Dendritic cell treated with granulocyte-macrophage colony-stimulating factor and Interleukin-4, amounts not matched to agents 40 ng/mL and 50 ng/mL, for 4 days (primary cell): ENCODE results near the gene HOXA6.

Source experiments
- H3K27ac Mint-ChIP-seq: one replicate; pipeline ENCODE4 v1.8.0; 2022; ENCODE audit warnings: mild to moderate bottlenecking, mixed read lengths
- H3K27me3 Mint-ChIP-seq: one replicate; pipeline ENCODE4 v1.8.0; 2022; ENCODE audit warnings: mild to moderate bottlenecking, mixed read lengths
- H3K36me3 Mint-ChIP-seq: one replicate; pipeline ENCODE4 v1.8.0; 2022; ENCODE audit warnings: low read depth, mixed read lengths
- H3K4me1 Mint-ChIP-seq: one replicate; pipeline ENCODE4 v1.8.0; 2022; ENCODE audit warnings: low read depth, mixed read lengths
- H3K4me3 Mint-ChIP-seq: one replicate; pipeline ENCODE4 v1.8.0; 2022; ENCODE audit warnings: mild to moderate bottlenecking, moderate library complexity, mixed read lengths
- H3K9me3 Mint-ChIP-seq: one replicate; pipeline ENCODE4 v1.8.0; 2022; ENCODE audit warnings: mixed read lengths
- intact Hi-C: fragments of 100-400 bp; cut with micrococcal nuclease; formaldehyde crosslinking; loops from one replicate; pipeline ENCODE4 v1.15.0; 2022

HOXA6 gene

DNA sequence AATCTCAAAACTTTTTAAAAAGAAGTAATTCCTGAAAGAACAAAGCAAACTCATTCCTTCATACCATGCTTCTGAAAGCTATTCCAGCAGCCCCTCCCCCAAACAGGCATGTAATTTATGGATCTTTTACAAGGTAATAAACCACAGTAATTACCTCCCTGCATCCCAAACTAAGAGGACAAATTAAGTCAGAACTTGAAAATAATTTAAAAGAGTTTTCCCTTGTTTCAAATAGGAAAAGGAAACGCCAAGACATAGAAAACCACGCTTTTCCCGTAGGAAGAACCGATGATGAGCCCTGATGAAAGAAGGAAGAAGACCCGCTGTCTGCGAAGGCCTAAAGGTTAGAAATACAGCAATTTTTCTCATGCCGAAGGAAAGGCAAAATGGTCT is 25.9 kb downstream of the HOXA6 start:
- H3K27ac Mint-ChIP-seq: no peak overlapping the region
- H3K27me3 Mint-ChIP-seq: peaks cover 19% of the 10 kb centered on the region
- H3K4me1 Mint-ChIP-seq: no peaks in the 10 kb centered on the region
- no peak overlapping the region for H3K4me3 Mint-ChIP-seq
- no peaks in the 10 kb centered on the region for H3K9me3 Mint-ChIP-seq
- intact Hi-C loops: no loop called here
- H3K36me3 Mint-ChIP-seq: no peaks in the 10 kb centered on the region

- intact Hi-C loops: no loop called here
- H3K4me1 Mint-ChIP-seq: no peaks in the 10 kb centered on the region
- H3K27me3 Mint-ChIP-seq: peaks cover 7% of the 10 kb centered on the region
- no peaks in the 10 kb centered on the region for H3K36me3 Mint-ChIP-seq
- H3K9me3 Mint-ChIP-seq: no peaks in the 10 kb centered on the region
- no peak overlapping the region for H3K27ac Mint-ChIP-seq
- H3K4me3 Mint-ChIP-seq: no peak overlapping the region
Observed at GRCh38 chr7:27119412-27119911, 28.1 kb downstream of the HOXA6 start.

DNA sequence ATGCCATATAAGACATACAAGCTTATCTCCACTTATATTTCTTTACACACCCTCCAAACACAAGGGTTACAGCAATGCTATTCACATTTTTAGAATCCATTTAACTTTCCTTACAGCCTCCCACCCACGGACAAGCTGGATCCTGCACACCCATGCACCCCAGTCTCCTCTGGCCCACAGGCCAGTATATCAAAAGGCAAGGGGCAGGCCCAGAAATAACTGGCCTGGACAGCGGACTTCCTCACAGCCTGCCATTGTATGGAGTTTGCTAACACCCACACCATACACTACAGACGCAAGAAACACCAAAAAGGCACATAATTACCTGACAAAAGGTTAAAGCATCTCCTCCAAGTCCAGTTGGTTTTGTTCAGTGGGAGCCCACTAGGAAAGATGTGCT is 29.0 kb downstream of the HOXA6 start:
- H3K4me3 Mint-ChIP-seq: no peak overlapping the region
- H3K27me3 Mint-ChIP-seq: peaks cover 7% of the 10 kb centered on the region
- H3K4me1 Mint-ChIP-seq: no peaks in the 10 kb centered on the region
- no peaks in the 10 kb centered on the region for H3K36me3 Mint-ChIP-seq
- intact Hi-C loops: no loop called here
- no peak overlapping the region for H3K27ac Mint-ChIP-seq
- no peaks in the 10 kb centered on the region for H3K9me3 Mint-ChIP-seq

GRCh38 chr7:27117887-27118491 is 29.6 kb downstream of the HOXA6 start:
- H3K36me3 Mint-ChIP-seq: no peaks in the 10 kb centered on the region
- intact Hi-C loops: no loop called here
- no peaks in the 10 kb centered on the region for H3K4me1 Mint-ChIP-seq

DNA sequence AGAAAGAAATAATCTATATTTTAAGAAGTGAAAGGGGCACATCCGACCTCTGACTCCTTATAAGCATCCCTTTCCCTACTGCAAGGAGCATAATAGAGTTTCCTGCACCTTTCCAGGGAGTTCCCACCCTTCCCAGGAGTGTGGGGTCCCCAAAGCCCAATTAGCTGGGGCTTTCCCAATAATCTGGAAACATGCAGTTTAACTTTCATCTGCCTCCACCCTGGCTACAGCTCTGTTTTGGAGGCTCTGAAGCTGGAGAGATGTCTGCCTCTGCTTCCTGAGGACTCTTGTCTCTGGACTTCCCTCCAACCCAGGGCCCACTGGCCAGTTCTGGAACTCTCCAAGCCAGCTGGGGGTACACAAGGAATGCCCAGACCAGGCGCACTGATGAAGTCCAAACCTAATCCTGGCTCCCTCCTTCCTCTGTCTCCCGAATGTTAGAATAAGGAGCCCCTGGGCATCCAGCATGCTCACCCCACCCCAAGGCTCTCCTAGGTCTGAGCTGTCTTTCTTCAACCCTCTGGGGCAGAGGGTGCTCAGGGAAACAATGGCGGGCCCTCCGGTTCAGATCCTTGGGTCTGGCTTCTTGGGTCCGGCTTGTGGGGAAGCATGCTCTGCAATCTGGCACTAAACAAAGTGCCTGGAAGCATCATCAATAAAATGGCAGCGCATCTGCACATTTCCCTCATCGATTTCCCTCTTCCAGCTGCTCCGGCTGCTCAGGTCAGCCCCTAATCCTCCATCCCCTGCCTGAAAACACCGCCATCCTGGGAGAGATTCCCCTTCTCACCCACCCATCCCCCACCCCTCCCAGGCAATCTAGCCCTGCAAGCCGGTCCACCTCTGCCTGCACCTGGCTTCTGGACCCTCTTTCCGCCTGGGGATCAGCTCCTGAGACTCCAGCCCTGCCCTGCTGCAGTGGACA is 30.4 kb downstream of the HOXA6 start:
- peaks cover 10% of the 10 kb centered on the region for H3K27me3 Mint-ChIP-seq
- intact Hi-C loops: no loop called here
- no peaks in the 10 kb centered on the region for H3K36me3 Mint-ChIP-seq
- no peak overlapping the region for H3K27ac Mint-ChIP-seq
- no peaks in the 10 kb centered on the region for H3K4me1 Mint-ChIP-seq
- no peak overlapping the region for H3K4me3 Mint-ChIP-seq
- no peaks in the 10 kb centered on the region for H3K9me3 Mint-ChIP-seq

More at GRCh38 chr7:27117887-27118491, 29.6 kb downstream of the HOXA6 start:
- no peaks in the 10 kb centered on the region for H3K9me3 Mint-ChIP-seq
- H3K27me3 Mint-ChIP-seq: peaks cover 10% of the 10 kb centered on the region
- H3K27ac Mint-ChIP-seq: no peak overlapping the region
- H3K4me3 Mint-ChIP-seq: no peak overlapping the region

DNA sequence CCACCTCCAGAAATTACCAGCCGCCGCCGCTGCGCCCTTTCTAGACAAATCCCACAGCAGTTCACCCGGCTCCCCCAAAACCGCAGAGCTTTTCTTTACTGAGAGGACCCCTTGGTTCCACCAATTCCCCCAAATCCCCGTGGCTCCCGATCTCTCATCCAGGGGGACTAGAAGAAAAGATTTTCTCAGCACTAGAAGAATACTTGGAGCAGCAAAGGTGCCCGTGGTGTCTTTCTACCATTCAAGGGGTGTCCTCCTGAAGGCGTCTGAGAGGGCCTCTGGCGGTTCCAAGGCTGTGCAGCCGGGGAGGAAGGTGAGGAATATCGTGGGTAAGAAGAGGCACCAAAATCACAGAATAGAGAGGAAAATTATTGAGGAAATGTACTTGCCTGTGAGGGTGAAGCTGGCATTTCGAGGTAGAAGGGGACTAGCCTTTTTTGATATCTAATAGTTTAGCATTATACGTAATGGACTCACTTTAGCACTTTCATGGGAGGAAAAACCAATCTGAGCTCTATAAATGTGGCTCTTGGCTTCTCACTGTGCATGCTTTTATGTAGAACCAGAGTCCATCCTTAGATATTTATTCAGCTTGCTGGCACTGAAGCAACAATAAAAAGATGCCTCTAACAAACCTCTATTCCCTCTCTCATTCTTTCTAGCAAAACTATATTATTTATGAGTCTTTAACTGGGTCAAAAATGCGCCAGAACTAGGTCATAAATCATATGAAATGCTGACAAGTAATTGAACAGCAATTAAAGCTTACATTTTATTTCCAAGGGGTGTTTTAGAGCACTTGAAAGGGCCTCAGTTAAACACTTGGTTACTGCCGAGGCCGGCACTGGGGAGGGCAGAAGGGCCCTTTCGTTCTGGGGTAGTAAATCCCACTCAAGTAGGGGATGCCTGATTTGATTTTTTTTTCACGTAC is 31.3 kb downstream of the HOXA6 start:
- Mint-ChIP-seq H3K27ac (no peak overlapping the region), H3K4me1 (no peaks in the 10 kb centered on the region), H3K27me3 (peaks cover 10% of the 10 kb centered on the region), H3K9me3 (no peaks in the 10 kb centered on the region), H3K36me3 (no peaks in the 10 kb centered on the region), H3K4me3 (no peak overlapping the region)
- intact Hi-C loops: no loop called here

DNA sequence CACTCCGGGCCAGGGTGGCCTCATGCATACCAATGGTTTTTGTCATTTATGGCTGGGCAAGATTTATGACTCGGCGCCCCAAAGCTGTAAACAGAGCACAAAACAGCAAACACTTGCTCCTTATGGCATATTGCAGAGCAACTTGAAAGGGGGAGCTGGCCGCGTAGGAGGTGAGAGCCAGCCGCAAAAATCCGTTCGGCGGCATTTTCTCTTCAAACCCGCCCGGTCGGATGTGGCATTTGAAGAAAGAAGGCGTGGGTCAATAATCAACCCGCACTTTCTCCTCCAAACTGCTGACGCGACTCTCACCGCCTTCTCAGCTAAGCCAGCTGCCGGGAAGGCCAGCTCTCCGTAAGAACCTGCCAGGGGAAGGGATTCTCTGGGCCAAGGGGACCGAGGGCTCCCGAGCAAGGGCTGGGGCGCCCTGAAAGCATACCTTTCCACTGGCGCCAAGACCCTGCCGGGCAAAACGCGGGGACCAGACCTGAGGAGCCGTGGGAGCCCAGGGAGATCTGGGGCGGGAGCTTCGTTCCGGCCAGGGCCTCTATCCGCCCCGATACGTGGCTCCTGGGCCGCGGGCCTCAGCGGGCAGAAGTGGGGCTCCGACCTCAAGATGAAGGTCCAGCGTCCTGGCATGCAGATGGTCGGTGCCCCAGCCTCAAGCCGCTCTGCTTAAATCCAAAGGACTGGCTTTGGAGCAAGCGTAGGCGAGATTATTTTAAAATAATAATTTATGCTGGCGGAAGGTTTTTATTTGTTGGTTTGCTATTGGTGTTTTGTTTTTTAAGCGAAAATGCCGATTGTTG is 32.1 kb downstream of the HOXA6 start:
- no peaks in the 10 kb centered on the region for H3K36me3 Mint-ChIP-seq
- no peaks in the 10 kb centered on the region for H3K4me1 Mint-ChIP-seq
- H3K9me3 Mint-ChIP-seq: no peaks in the 10 kb centered on the region
- intact Hi-C loops: no loop called here
- no peak overlapping the region for H3K27ac Mint-ChIP-seq
- no peak overlapping the region for H3K4me3 Mint-ChIP-seq
- peaks cover 12% of the 10 kb centered on the region for H3K27me3 Mint-ChIP-seq

DNA sequence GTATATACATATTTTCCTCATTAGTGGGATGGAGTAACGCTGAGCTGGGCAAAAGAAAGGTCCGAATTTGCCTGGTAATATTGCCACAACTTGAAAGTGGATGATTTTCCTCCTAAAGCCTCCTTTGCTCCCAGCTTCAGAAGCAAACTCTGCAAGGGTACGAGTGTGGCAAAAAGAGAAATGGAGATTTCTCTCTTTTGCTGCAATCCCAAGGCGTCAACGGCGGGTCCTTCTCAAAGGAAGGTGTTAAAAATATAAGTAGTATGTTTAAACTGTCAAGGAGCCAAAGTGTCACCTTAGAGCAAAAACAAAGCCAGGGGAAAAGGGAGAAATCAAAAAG is 32.7 kb downstream of the HOXA6 start:
- no peak overlapping the region for H3K27ac Mint-ChIP-seq
- no peak overlapping the region for H3K4me3 Mint-ChIP-seq
- H3K4me1 Mint-ChIP-seq: no peaks in the 10 kb centered on the region
- no peaks in the 10 kb centered on the region for H3K36me3 Mint-ChIP-seq
- H3K9me3 Mint-ChIP-seq: no peaks in the 10 kb centered on the region
- H3K27me3 Mint-ChIP-seq: peaks cover 13% of the 10 kb centered on the region
- intact Hi-C loops: no loop called here

DNA sequence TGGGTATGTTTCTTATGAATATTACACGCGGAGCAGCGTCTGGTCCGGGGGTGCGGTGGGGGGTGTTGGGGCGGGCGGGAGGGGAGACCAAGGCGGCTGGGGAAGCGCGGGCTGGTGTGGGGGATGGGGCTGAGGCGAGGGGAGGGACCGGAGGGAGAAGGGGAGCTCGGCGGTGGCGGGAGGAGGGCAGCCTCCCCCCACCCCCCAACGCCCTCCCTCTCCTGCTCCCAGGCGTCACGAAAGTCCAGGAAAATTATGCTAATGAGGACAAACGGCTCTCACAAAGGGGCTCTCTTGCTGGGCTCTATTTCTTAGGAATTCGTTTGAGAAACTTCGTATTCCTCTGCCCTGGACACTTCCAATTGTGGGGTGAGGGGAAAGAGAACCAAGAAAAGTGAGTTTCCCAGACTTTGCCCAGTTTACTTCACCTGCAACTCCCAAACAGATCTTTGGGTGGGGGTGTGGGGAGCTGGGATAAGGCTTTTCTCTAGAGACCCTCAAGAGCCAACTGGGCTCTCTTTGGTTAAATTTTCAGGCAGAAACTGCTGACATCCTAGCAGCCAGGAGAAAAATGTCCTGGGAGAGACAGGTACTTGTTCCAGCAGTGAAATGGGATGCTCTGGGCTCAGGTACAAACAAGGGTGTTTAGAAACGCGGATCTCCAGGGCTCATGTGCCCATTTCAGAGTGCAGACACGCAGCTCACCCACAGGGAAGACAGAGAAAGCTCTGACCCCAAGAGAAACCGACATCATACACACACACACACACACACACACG is 33.4 kb downstream of the HOXA6 start:
- intact Hi-C loops: no loop called here
- Mint-ChIP-seq H3K27me3 (peaks cover 12% of the 10 kb centered on the region), H3K4me3 (no peak overlapping the region), H3K9me3 (no peaks in the 10 kb centered on the region), H3K27ac (no peak overlapping the region), H3K36me3 (no peaks in the 10 kb centered on the region), H3K4me1 (no peaks in the 10 kb centered on the region)

DNA sequence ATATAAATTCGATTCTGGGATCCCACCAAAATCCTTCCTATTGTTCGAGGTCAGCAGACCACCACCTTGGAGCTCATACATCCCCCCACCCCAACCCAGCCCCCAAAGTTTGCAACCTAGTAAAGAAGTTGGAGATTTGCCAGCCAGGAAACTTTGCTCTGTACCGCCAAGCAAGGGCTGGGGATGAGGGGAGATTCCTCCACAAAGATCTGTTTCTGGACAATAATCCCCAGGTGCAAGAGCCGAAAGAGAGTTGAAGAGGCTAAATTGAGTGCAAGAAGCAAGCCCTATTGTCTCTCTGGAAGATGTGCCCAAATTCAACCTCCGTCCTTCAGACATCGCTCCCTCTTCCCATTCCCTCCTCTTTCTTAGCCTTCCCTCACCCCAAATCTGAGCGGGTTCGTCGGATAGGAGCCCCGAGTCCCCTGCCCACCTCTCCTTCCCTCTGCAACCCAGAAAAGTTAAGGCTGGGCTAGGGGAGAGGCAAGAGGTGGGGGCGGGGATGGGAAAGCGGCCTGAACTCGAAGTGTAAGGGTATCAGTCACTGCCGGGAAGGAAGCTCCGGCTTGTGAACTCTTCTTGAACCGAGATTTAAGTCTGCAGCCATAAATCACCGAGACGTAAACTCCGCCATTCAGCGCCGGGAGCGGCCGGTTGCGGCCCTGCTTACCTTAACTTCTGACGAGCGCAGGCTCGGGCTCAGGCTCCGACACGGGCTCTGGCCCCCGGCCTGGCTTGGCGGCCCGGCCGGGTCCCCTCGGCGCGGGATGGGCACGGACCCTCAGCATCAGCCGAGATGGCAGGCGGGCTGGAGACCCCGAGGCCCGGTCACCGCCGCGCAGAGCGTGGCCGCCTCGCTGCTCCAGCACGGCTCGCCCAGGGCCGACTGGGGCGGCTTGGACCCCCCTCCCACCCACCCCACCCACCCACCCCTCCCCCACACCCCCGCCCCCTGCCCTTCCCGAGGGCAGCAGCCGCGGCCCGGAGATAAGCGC is 34.3 kb downstream of the HOXA6 start:
- no peak overlapping the region for H3K27ac Mint-ChIP-seq
- no peaks in the 10 kb centered on the region for H3K36me3 Mint-ChIP-seq
- H3K27me3 Mint-ChIP-seq: peaks cover 12% of the 10 kb centered on the region
- no peaks in the 10 kb centered on the region for H3K9me3 Mint-ChIP-seq
- intact Hi-C loops: no loop called here
- H3K4me3 Mint-ChIP-seq: no peak overlapping the region
- H3K4me1 Mint-ChIP-seq: no peaks in the 10 kb centered on the region

DNA sequence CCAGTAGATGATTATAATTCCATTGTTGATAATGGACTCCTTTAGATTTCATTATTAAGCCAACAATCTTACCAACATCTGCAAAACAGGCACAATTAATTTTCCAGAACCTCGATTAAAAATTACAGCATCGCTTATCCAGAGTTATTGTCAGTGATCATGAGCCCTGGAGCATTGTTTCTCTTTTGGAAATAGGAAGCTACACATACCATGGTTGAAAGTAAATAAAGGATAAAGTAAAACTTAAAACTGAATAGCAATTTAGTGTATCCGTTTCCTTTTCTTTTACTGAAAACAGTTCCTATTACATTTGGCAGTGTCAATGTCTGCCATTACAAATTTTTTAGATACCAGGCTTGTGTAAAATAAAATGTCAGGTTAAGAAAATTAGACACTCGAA is 35.2 kb downstream of the HOXA6 start:
- Mint-ChIP-seq H3K36me3 (peaks cover 5% of the 10 kb centered on the region), H3K9me3 (peaks cover 6% of the 10 kb centered on the region), H3K4me3 (no peak overlapping the region), H3K27ac (no peak overlapping the region), H3K27me3 (peaks cover 12% of the 10 kb centered on the region), H3K4me1 (no peaks in the 10 kb centered on the region)
- intact Hi-C loops: no loop called here

DNA sequence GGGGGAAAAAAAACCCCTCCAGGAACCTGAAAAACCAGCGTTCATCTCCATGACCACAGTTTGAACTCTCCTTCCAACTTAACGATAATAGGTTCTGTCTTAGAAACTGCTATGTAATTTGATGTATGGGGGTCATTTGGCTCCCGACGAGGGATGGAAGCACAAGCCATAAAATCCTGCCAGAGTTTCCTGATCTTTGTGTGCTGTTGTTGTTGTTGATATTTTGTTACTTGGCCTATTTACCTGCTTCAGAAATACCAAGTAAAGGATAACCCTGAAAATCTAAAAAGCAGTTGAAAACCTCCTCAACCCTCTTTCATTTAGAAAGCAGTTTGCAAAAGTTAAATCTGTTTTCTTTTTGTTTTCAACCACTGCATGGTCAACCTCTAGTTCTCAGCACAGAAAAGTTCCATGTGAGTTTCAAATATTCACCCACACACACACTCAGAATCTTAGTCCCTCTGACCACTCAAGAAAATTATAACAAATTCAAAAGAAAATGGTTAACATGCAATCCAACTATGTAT is 35.8 kb downstream of the HOXA6 start:
- Mint-ChIP-seq H3K9me3 (peaks cover 8% of the 10 kb centered on the region), H3K27me3 (peaks cover 11% of the 10 kb centered on the region), H3K36me3 (peaks cover 6% of the 10 kb centered on the region), H3K4me3 (no peak overlapping the region), H3K27ac (no peak overlapping the region), H3K4me1 (no peaks in the 10 kb centered on the region)
- intact Hi-C loops: no loop called here
